Heart left ventricle (tissue), 16 donors: Measurements from ENCODE around the gene HIBCH. TPM values are rescaled to one million over a fixed set of nuclear protein-coding genes. Genes with fewer than 3 reads are reported as not detected.
"Not testable (repeated sequence)": the region's sequence is repeated elsewhere in the genome, so short reads cannot be mapped to it uniquely, and the experiment has no call there.

ENCODE experiments used
- ATAC-seq, 4 donors: fragments of 200-7000 bp; cut with Tn5 transposase; one replicate each; pipeline ENCODE4 v1.9.1; 2020 to 2022; ENCODE audit warnings: moderate library complexity in 4 of 4, mild to moderate bottlenecking in 3 of 4, moderate number of reproducible peaks in 1 of 4
- DNase-seq, 5 donors: peaks; one replicate each; pipeline ENCODE4 v3.0.0-alpha.2; 2020
- H3K27ac ChIP-seq, 12 donors: fragments of 200-600 bp; sonication (generic) in 4 of 12; one replicate each; pipeline versions ENCODE4 v1.5.0 to v1.8.0; 2016 to 2022; ENCODE audit warnings: mild to moderate bottlenecking in 2 of 12
- H3K27me3 ChIP-seq, 9 donors: fragments of 200-600 bp; sonication (generic) in 2 of 9; one replicate each; pipeline versions ENCODE4 v1.5.1 to v1.8.0; 2016 to 2022; ENCODE audit warnings: mild to moderate bottlenecking in 3 of 9
- H3K36me3 ChIP-seq, 9 donors: fragments of 200-600 bp; sonication (generic) in 2 of 9; one replicate each; pipeline versions ENCODE4 v1.5.0 to v1.8.0; 2018 to 2022; ENCODE audit warnings: mild to moderate bottlenecking in 2 of 9
- H3K4me1 ChIP-seq, 12 donors: fragments of 200-600 bp; sonication (generic) in 4 of 12; one replicate each; pipeline versions ENCODE4 v1.5.0 to v1.8.0; 2016 to 2022; ENCODE audit warnings: mild to moderate bottlenecking in 3 of 12
- H3K4me3 ChIP-seq, 12 donors: fragments of 200-600 bp; sonication (generic) in 4 of 12; one replicate each; pipeline versions ENCODE4 v1.5.0 to v1.8.0; 2017 to 2022; ENCODE audit warnings: mild to moderate bottlenecking in 9 of 12, moderate library complexity in 4 of 12
- H3K9me3 ChIP-seq, 12 donors: fragments of 200-600 bp; sonication (generic) in 4 of 12; one replicate each; pipeline versions ENCODE4 v1.5.0 to v1.8.0; 2016 to 2022; ENCODE audit warnings: mild to moderate bottlenecking in 1 of 12
- CTCF ChIP-seq, 12 donors: fragments of 200-600 bp; sonication (generic) in 4 of 12; IDR thresholded peaks; one replicate each; pipeline versions ENCODE4 v1.5.0 to v1.8.0; 2018 to 2022; ENCODE audit warnings: antibody characterized with exemption in 12 of 12, mild to moderate bottlenecking in 5 of 12
- POLR2A ChIP-seq, 2 donors: fragments of 450-650 bp; IDR thresholded peaks; one replicate each; pipeline ENCODE4 v1.6.1; 2017; ENCODE audit warnings: antibody characterized with exemption in 2 of 2, mild to moderate bottlenecking in 2 of 2, moderate library complexity in 2 of 2
- WGBS, 4 donors: extraction: QIAGEN DNeasy Blood & Tissue Kit in 2 of 4; methylation state at CpG; one replicate each; pipeline versions ENCODE4 v1.1.5 to v1.1.7; 2013 to 2018; 5-methylcytosine and 5-hydroxymethylcytosine counted together
- intact Hi-C, 10 donors: fragments of 100-400 bp; cut with DNase I; formaldehyde crosslinking; loops; one replicate each; pipeline versions ENCODE4 v1.11.1 to v1.14.2; 2022
- polyA plus RNA-seq, 2 donors: library from polyadenylated mRNA; stranded (reverse); fragments of 200-250 nt; gene quantifications; one replicate each; pipeline ENCODE4 v1.2.3, GENCODE V29; 2013
- total RNA-seq, 9 donors: library from RNA; depleted of rRNA in 2 of 9; stranded (reverse); fragments of >200 nt in 2 of 9; fragmentation: NEBNext Ultra II Directional in 3 of 9; extraction: Animal tissue kit (Norgen Biotek cat#: 25700) in 3 of 9; gene quantifications; one replicate each; pipeline versions ENCODE4 v1.1.0 to v1.2.4, GENCODE V29; 2016 to 2023
- donor health status: ischemic (EF 13 %, LVEDD 7.1; RV severe dilation, severe dysfunction).
- donor health status: healthy with polysubstance abuse.
- donor health status: DM: no; HTN: yes; CAD: no.
- donor health status: DM: no; HTN: no; CAD: no.
- donor health status: ischemic (EF 25% LVEDD 6.9; RV normal size, moderate dysfunction).
- donor health status: ischemic (EF 25% LVEDD 5.7; RV mildly dilated, moderate dysfunction).
- donor health status: healthy.
- donor health status: DM: yes; HTN: yes; CAD: no.
- donor health status: ischemic (EF 35%, LVEDD 5.7; RV mildly dilated, moderate dysfunction).
- donor health status: nonischemic (EF 11% LVEDD 7.7; RV severe dilation, severe dysfunction).
- donor health status: DM: yes; HTN: yes; CAD: no.
- donor health status: PGD.
- donor health status: ischemic (EF 29% LVEDD 5.4; RV normal size, mild dysfunction).
- donor health status: nonischemic (EF 23%, LVEDD 6.1; RV moderate dilation, normal function).

HIBCH gene
- total and polyA plus RNA-seq, 11 donors, result 7.7 to 25.3 (median 21.1) TPM

GRCh38 chr2:190271783-190272456 lies 47.7 kb downstream of the HIBCH start:
- Histone ChIP-seq H3K27me3 (no peaks in the 10 kb centered on the region), H3K9me3 (peaks cover 0 to 5% (median 0%) of the 10 kb centered on the region in 12 donors), H3K27ac (no peak overlapping the region), H3K4me3 (no peak overlapping the region), H3K36me3 (peaks cover 0 to 18% (median 0%) of the 10 kb centered on the region in 9 donors), H3K4me1 (peaks cover 0 to 5% (median 0%) of the 10 kb centered on the region in 12 donors)
- ATAC-seq (no peak), DNase-seq (no peak)
- 77 to 90% (median 81%) methylated on average over 7 of the region's 7 CpGs for WGBS, 4 donors
- intact Hi-C loops, result loop anchor here in 1 of 10 donors (5.0 kb wide), 1 partner anchor 185 kb away; no protein-coding TSS in a partner anchor
- TF ChIP-seq POLR2A (IDR thresholded peaks at IDR 0.05) (no peak), CTCF (IDR thresholded peaks at IDR 0.05) (no peak)

GRCh38 chr2:190270298-190270697 lies 49.3 kb downstream of the HIBCH start:
- TF ChIP-seq POLR2A (IDR thresholded peaks at IDR 0.05), result no peak
- no peak for TF ChIP-seq CTCF (IDR thresholded peaks at IDR 0.05)
- Histone ChIP-seq H3K27ac (no peak overlapping the region), H3K4me3 (no peak overlapping the region), H3K4me1 (peaks cover 0 to 5% (median 0%) of the 10 kb centered on the region in 12 donors), H3K9me3 (peaks cover 0 to 8% (median 1%) of the 10 kb centered on the region in 12 donors), H3K27me3 (no peaks in the 10 kb centered on the region), H3K36me3 (peaks cover 0 to 13% (median 0%) of the 10 kb centered on the region in 9 donors)
- 91 to 98% (median 97%) methylated on average over 3 of the region's 3 CpGs for WGBS, 4 donors
- no peak for ATAC-seq
- DNase-seq, result no peak
- intact Hi-C loops, result loop anchor here in 1 of 10 donors (5.0 kb wide), 1 partner anchor 183 kb away; no protein-coding TSS in a partner anchor

- peaks cover 0 to 11% (median 2%) of the 10 kb centered on the region in 12 donors for H3K9me3 ChIP-seq
- WGBS, 4 donors, result 96 to 100% (median 98%) methylated on average over 3 of the region's 3 CpGs
Measured at GRCh38 chr2:190269699-190270098, 49.9 kb downstream of the HIBCH start.

GRCh38 chr2:190267302-190267701 lies 52.3 kb downstream of the HIBCH start:
- Histone ChIP-seq H3K27ac (no peak overlapping the region), H3K36me3 (no peaks in the 10 kb centered on the region), H3K4me3 (no peak overlapping the region), H3K9me3 (peaks cover 0 to 11% (median 2%) of the 10 kb centered on the region in 12 donors), H3K27me3 (no peaks in the 10 kb centered on the region), H3K4me1 (peaks cover 0 to 5% (median 0%) of the 10 kb centered on the region in 12 donors)
- intact Hi-C loops, result no loop called here
- WGBS, 4 donors, result 80 to 90% (median 83%) methylated on average over 4 of the region's 4 CpGs
- no peak for TF ChIP-seq POLR2A (IDR thresholded peaks at IDR 0.05)
- no peak for TF ChIP-seq CTCF (IDR thresholded peaks at IDR 0.05)
- no peak for ATAC-seq
- no peak for DNase-seq

More at GRCh38 chr2:190269699-190270098, 49.9 kb downstream of the HIBCH start:
- not testable (repeated sequence) for H3K36me3 ChIP-seq, H3K27me3 ChIP-seq, H3K4me3 ChIP-seq, H3K27ac ChIP-seq, H3K4me1 ChIP-seq, ATAC-seq, DNase-seq
- intact Hi-C loops, result loop anchor here in 1 of 10 donors (5.0 kb wide), 1 partner anchor 182 kb away; no protein-coding TSS in a partner anchor
